GM06990 (cell line): Measurements from ENCODE around the gene ATP9A.
"Not testable (repeated sequence)": the region's sequence is repeated elsewhere in the genome, so short reads cannot be mapped to it uniquely, and the experiment has no call there.

ENCODE experiments used
- DNase-seq: peaks from one replicate; pipeline ENCODE4 v3.0.0-alpha.2; 2011; ENCODE audit not compliant: insufficient read length; ENCODE audit errors: extremely low read depth
- H3K27me3 ChIP-seq: replicated peaks from 2 replicates; pipeline ENCODE4 v1.6.0; 2011; ENCODE audit warnings: low read length; ENCODE audit not compliant: control insufficient read depth, insufficient read depth
- H3K36me3 ChIP-seq: 2 replicates; pipeline ENCODE4 v1.5.1; 2011; ENCODE audit warnings: low read length; ENCODE audit not compliant: control insufficient read depth, insufficient read depth
- H3K4me3 ChIP-seq: replicated peaks from 2 replicates; pipeline ENCODE4 v1.5.1; 2011; ENCODE audit warnings: low read depth, mild to moderate bottlenecking, control low read depth, low read length
- TF ChIP-seq, protein P1 (sequence below): IDR thresholded peaks from 2 replicates; pipeline ENCODE4 v1.5.1; 2011; ENCODE audit warnings: low read length, control low read depth, mild to moderate bottlenecking, inconsistent platforms; ENCODE audit not compliant: insufficient read depth, poor library complexity, severe bottlenecking

The ATP9A gene

DNA sequence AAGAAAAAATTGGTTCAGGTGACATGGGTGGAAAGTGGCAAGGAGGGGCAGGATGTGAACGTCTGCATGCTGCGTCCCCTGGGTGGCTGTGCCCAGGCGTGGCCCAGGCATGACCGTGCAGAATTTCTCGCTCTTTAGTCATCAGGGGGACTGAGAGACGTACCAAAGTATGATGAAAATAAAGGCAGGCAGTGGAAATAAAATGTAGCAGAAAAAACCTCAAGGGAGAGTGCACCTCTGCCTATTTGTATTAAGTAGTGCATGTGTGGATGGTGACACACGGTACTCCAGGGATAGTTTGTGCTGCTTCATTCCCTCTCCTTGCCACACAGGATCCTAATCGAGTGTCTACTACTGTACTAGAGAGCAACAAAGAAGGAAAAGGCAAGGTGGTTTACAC lies 81.1 kb downstream of the ATP9A start:
- no peaks in the 10 kb centered on the region for H3K36me3 ChIP-seq
- DNase-seq: no peak
- no peak overlapping the region for H3K4me3 ChIP-seq
- TF ChIP-seq, protein P1, sequence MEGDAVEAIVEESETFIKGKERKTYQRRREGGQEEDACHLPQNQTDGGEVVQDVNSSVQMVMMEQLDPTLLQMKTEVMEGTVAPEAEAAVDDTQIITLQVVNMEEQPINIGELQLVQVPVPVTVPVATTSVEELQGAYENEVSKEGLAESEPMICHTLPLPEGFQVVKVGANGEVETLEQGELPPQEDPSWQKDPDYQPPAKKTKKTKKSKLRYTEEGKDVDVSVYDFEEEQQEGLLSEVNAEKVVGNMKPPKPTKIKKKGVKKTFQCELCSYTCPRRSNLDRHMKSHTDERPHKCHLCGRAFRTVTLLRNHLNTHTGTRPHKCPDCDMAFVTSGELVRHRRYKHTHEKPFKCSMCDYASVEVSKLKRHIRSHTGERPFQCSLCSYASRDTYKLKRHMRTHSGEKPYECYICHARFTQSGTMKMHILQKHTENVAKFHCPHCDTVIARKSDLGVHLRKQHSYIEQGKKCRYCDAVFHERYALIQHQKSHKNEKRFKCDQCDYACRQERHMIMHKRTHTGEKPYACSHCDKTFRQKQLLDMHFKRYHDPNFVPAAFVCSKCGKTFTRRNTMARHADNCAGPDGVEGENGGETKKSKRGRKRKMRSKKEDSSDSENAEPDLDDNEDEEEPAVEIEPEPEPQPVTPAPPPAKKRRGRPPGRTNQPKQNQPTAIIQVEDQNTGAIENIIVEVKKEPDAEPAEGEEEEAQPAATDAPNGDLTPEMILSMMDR: no peak
- no peaks in the 10 kb centered on the region for H3K27me3 ChIP-seq

GRCh38 chr20:51685494-51685893 lies 82.7 kb downstream of the ATP9A start:
- H3K4me3 ChIP-seq, DNase-seq, H3K36me3 ChIP-seq, H3K27me3 ChIP-seq: not testable (repeated sequence)

DNA sequence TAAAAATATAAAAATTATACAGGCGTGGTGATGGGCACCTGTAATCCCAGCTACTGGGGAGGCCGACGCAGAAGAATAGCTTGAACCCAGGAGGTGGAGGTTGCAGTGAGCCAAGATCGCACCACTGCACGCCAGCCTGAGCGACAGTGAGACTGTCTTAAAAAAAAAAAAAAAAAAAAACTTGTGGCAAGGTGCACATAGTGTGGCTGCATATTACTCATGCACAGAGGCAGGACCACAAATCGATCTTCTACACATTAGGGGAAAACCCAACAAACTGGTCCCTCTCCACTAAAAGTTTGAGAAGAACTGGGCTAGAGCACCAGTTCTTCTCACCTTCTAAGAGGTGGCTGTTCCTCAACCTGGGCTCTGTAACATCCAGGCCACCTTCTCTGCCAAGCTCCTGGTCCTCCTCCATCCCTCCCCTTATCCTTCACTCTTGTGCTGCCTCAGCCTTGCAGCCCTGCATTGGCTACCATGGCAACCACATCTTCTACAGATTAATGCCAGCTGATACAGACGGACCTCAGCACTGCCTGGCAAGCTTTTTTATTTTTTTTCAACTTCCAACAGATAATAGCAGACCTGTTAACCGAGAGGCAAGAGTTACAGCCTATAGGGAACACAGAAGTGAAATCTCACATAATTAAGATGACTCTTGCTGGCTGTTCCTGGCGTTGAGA lies 88.0 kb downstream of the ATP9A start:
- TF ChIP-seq, protein P1: no peak
- H3K4me3 ChIP-seq: no peak overlapping the region
- no peaks in the 10 kb centered on the region; the same call in 1 of the 2 replicates for H3K27me3 ChIP-seq
- no peaks in the 10 kb centered on the region for H3K36me3 ChIP-seq
- DNase-seq: no peak

DNA sequence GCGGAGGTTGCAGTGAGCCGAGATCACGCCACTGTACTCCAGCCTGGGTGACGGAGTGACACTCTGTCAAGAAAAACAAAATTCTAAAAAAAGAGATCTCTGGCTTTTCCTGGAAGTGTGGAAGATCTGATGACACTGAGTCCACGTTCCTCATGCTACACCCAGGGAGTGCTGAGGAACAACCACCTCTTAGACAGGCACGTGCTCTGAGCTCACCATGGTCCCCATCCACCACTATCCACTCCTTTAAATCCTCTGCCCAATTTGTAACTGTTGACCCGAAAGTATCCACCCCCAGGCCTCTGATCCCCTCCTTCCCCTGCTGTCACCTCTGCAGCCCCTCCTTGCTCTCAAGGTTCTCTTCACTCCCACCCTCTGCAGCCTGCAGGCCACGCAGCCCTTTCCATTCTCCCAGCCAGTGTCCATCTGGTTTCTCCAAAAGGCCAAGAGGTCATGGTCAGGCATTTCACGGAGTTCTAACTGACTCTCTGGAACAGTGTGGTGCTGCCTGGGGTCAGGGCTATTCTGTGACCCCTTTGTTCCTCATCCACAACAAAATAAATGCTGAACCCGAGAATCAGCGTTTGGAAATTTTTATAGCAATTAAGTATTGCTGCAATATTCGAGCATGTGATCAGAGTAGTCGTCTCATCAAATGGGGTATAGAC lies 88.8 kb downstream of the ATP9A start:
- no peak for DNase-seq
- TF ChIP-seq, protein P1: no peak
- H3K36me3 ChIP-seq: no peaks in the 10 kb centered on the region

DNA sequence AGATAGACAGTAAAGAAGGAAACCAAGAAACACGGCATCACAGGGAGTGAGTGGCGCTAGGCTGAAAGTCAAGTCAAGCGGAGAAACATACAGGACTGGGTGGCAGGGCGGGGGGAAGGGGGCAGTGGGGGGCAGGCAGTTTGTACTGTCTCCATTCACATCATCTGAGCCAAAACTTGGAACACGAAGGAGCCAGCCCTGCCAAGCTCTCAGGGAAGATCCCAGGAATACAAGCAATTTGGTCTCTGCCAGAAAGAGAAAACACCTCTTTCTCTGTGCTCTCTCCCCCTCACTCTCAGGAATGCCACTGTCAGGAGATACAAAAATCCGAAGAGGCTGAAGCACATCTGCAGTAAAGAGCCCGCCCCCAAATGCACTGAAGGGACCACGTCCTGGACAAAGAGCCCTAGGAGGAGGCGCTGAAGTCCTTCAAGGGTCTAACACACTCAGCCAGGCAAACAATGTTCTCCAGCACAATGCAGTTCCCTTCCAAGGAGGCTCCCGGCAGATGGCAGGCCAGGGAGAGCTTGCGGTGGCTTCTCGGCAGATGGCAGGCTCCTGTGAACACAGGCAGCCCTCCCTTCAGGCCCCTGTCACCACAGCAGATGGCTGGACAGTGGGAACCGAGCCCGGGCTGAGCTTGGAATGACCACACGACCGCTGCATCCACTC lies 90.0 kb downstream of the ATP9A start:
- H3K4me3 ChIP-seq: no peak overlapping the region
- H3K27me3 ChIP-seq: no peaks in the 10 kb centered on the region; the same call in 1 of the 2 replicates
- TF ChIP-seq, protein P1: no peak
- no peaks in the 10 kb centered on the region for H3K36me3 ChIP-seq
- DNase-seq: no peak

More for the DNA sequence above, 88.8 kb downstream of the ATP9A start:
- Histone ChIP-seq H3K4me3 (no peak overlapping the region), H3K27me3 (no peaks in the 10 kb centered on the region; the same call in 1 of the 2 replicates)

DNA sequence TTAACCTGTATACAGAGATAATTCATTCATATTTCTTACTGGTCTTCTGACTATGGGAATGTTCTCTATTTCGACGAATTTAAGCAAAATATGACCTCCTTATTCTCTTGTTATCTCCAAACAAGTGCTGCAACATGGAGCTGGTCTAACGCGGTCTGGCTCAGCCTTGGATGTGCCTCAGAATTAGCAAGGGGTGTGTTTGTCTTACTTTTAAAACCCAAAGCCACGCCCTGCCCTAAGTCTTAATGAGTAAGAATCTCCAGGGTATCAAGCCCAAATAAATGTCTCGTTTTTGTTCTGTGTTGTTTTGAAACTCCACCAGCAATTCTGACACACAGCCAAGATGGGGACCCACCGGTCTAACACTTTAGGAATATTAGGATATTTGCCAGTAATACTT lies 99.2 kb downstream of the ATP9A start:
- DNase-seq: no peak
- no peaks in the 10 kb centered on the region for H3K27me3 ChIP-seq
- no peak overlapping the region for H3K4me3 ChIP-seq
- TF ChIP-seq, protein P1: no peak
- no peaks in the 10 kb centered on the region for H3K36me3 ChIP-seq
